Measurements from ENCODE around the gene CCN5.
"Not testable (repeated sequence)": the region's sequence is repeated elsewhere in the genome, so short reads cannot be mapped to it uniquely, and the experiment has no call there.

The CCN5 gene

DNA sequence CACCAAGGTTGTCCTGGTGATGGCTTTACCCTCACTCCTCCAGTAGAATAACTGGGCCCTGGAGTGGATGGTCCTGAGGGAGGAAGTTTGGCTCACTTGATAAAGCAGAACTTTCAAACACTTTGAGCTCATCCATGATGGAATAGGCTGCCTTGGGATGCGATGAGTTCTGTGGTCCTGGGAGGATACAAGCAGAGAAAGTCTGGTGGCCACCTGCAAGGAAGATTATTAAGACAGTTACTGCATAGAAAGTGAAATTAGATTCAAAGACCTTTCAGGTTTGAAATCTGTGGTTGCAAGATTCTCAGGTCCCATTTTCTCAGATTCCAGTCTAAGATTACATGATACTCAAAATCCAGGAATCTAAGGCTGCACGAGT lies 19.9 kb upstream of the CCN5 start:
- DNase-seq = no peak

DNA sequence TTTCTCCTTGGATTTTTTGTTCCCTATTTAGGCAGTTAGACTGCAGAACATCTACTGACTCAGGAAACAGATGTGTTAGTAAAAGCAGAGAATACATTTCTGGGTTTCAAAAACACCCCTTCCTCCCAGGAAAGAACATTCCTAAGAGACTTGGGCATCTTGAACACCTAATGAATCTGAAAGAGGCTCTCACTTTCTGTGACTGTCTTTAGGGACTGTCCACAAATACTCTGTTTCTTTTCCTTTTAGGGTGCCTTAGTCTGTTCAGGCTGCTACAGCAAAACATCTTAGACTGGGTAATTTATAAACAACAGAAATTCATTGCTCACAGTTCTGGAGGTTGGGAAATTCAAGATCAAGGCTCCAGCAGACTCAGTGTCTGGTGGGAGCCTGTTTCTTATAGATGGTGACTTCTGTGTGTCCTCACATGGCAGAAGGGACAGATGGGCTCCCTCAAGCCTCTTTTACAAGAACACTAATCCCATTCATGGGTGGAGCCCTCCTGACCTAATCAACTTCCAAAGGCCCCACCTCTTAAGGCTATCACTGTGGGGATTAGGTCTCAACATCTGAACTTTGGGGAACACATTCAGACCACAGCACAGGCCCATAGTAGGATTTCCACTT lies 19.4 kb upstream of the CCN5 start:
- DNase-seq = no peak

DNA sequence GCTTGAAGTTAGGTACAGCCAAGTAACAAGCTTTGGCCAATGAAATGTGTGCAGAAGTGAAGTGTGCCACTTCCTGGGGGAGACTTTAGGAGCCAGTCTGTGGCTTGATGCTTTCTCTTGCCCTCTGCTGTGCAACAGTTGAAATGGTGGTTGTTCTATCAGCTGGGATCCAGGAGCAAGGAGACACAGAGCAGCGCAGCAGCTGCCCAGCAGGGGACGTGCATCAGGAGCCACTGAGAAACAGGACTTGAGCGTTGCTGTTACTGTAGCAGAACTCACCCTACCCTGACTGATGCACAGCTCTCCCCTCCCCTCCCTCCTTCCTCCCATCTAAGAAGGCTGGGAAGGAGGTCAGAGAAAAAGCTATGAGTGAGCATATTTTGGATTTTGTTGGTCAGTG lies 18.9 kb upstream of the CCN5 start:
- no peak for DNase-seq

DNA sequence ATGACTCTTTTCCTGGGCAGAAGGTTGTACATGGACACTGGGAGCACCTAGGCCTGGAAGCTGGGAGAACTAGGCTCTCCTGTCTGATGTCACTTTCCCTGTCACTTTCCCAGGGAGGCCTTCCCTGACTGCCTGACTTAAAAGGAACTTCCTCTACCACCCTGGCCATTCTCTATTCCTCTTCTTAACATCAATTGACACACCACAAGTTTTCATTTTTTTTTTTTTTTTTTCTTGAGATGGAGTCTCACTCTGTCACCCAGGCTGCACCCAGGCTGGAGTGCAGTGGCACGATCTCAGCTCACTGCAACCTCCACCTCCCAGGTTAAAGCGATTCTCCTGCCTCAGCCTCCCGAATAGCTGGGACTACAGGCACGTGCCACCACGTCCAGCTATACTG lies 18.1 kb upstream of the CCN5 start:
- not testable (repeated sequence) for DNase-seq

DNA sequence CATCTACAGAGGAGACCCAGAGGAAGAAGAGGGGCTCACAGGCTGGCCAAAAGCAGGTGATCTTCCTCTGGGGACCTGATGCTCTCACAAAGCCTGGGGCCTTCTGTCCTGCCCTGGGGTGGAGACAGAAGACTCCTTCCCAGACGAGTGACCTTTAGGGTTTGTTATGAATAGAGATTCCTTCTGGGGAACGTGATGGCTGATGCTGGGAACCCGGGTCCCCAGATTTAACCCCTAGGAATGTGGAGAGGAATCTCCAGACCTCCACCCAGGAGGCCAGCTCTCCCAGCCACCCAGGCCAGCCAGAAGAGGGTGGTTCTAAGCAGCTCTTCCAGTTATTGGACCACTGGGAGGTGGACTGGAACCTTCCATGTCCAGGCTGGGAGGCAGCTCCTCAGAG lies 16.8 kb upstream of the CCN5 start:
- DNase-seq = no peak

DNA sequence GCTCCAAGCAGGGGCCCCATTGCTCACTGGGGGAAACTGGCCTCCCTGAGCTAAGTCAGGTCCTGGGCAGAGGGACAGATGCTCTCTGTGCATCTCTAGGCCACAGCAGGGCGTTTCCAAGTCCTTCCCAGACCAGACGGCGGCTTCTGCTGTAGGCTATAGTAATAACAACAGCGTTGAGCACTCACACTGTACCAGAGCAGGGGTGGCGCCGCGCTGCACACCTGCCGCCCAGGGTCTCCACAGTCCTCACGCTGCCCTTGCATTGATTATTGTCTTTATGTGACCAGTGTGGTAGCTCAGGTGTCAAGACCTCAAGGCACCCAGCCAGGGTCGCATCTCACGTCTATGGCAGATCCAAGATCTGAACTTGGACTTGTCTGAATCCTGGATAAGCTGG lies 14.9 kb upstream of the CCN5 start:
- no peak for DNase-seq

DNA sequence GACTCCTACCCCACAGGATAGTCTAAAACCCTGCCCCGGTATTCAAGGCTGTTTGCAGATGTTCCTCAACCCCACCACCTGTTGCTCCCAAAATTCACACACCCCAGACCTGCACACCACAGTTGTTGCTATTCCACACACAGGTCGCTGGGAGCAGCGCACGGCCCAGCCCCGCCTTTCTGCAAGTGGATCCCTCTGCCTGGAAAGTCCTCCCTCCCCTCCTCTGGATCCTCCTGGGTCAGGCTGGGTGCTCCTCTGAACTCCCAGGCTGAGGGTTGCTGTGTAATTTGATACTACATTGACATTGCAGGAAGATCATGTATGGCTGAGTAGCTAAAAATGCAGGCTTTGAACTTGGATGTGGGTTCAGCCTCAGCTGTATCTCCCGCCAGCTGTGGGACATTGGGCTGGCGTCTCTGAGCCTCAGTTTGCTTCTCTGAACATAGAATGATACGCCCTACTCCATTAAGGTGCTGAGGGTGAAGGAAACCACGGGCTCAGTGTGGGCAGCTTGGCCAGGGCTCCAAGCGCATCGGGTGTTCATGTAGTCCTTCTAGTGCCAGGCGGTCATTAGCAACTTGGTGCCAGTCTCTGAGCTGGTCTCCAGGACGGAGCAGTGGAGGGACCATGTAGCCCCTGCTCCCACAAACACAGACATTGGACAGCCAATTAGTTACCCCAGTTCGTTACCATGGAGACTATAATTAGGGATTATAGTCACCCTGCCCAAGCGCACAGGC lies 13.9 kb upstream of the CCN5 start:
- no peak for DNase-seq

DNA sequence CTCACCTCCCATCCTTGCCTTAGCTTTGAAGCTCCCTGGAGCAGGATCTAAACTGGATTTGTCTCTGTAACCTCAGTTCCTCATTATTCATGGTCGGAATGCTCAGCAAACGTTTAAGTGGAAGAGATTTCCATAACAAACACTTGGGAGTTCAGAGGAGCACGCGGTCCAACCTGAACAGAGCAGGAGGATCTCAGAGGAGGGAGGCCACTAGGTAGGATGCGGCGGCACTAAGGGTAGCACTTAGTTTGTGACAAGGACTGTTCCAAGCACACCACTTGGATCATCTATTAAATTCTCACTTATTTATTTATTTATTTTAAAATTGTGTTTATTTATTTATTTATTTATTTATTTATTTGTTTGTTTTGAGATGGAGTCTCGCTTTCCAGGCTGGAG lies 13.3 kb upstream of the CCN5 start:
- no peak for DNase-seq

DNA sequence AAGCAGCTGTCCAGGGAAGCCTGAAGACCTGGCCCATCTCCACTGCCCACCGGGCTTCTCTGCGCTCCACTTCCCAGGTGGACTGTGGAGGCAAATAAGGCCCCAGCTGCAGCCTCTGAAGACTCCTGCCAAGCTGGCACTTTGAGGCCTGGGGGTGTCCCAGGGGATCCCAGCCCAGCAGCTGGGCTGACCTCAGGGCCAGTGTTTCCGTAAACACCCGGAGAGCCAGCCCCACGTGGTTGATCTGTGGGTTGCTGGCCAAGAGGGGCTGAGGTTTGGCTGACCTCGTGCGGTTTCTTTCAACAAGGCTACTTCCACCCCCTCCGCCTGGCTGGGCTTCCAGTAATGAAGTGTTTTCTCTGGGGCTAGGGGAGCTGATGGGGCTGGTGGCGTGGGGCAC lies 12.4 kb upstream of the CCN5 start:
- DNase-seq = no peak

DNA sequence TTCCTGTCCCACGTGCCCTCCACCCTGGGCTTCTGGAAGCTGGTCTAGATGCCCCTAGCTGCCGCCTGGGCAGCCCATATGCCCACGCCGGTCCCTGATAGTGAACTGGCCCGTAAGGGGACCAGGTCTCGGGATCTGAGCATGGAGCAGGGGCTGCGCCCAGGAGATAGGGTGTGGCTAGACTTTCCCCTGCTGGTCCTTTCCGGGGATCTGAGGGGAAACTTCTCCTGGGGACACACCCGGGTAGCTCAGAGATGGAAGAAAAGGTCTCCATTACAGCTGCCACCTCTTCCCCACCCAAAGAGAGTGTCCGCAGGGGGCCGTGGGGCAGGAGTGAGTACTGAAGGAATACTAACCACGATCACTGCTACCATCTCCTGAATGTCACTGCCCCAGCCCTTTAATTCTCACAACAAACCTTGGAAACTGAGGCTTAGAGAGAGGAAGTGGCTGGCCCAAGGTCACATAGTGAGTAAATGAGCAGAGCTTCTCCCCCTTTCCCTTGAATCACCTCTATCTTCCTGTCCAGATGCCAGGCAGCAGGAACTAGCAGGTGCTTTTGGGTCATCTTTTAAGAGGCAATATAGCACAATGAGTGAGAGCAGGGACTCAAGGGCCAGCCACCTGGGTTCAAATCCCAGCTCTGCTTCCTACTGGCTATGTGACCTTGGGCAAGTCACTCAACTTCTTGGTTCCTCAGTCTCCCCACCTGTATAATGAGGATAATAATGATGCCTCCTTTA lies 11.8 kb upstream of the CCN5 start:
- no peak for DNase-seq

DNA sequence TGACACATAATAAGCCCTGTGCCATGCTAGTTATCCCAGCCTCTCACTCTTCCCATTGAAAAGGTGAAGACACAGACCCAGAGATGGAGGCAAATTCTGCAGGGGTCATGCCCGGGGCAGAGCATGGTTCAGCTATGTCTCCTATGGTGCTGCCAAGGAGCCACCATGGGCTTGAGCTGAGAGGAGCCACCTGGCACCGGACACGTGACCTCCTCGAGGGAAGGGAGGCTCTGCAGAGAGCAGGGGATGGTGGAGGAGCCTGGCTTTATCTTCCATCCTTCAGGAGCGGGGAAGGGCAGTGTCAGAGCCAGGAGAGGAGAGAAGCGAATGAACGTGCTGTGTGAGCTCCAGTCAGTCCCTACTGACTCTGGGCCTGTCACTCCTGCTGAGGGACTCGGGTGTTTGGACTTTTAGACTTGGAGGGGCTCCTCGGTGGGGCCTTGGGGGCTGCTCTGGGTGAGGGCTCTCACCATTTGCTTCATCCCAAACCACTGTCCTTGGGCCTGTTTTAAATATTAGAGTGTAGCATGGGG lies 11.1 kb upstream of the CCN5 start:
- no peak for DNase-seq

DNA sequence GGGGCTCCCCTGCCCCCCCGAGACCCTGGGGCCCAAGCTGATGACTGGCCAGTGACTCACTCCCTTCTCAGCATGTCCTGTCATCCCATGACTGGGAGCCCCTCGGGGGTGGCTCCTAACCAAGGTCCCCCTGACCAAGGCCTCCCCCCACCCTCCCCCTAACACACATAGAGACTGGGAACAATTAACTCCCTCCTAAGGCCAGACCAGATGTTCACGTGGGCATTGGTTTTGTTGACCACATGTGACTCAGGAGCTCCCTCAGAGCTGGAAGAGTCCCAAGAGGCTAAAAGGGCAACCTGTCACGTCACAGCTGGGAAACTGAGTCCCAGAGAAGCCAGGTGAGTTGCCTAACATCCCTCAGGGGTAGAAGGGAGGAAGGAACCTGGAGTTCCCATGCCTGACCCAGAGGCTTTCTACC lies 10.6 kb upstream of the CCN5 start:
- no peak for DNase-seq

DNA sequence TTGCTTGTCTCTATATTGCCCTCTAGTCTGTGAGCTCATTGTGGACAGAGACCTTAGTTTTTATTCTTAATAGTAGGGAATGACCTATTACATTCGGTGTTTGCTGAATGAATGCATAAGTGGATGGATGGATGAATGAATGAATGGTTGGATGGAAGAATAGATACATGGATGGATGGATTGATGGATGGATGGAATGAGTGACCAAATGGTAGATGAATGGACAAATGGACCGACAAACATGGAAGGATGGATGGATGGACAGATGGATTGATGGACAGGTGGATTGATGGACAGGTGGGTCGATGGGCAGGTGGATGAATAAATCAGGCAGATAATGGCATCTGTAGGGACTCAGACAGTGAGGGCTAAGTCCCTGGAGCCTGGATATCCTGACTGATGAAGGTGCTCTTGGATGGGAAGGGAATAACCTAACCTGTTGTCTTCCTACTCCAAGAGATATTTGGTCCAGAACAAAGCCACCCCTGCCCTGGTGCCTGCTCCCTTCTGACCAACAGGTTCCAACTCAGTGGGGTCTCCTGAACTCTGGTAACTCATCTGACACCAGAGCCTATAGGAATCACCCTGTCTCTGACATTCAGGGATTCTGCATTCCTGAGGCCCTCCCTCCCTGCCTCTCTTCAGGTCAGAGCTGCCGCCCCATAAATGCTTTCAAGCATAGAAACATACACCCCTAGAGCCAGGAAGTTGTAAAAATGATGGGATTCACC lies 9.6 kb upstream of the CCN5 start:
- DNase-seq = no peak

DNA sequence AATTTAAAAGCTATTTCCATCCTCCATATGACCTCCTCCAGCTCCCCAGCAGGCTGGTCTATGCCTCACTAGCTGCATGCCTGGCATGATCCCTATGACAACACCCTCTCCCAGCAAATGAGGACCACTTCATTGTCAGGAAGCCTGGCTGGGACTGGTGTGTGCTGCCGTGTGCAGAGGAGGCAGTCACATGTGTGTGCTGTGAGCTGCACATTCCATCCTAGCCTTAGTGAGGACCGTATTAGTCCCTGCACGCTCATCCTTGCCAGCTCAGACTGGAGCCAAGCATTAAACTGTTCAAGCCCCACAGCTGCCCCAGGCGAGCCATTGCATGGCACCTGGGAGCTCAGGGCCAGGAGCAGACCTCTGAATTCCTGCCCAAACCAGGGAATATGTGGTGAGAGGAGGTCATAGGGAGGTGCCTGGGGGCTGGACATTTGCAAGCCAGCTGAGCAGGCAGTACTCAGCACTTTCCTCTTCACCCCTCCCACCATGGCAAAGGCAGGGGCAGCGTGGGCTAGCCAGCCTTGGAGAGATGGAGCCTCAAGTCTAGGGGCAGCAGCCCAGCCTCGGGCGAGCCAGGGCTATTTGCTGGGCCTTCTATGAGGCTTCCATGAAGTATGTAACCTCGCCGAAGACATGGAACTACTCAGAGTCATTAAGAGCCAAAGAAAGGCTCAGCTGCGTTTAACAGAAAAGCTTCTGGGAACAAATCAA lies 8.7 kb upstream of the CCN5 start:
- DNase-seq = no peak

DNA sequence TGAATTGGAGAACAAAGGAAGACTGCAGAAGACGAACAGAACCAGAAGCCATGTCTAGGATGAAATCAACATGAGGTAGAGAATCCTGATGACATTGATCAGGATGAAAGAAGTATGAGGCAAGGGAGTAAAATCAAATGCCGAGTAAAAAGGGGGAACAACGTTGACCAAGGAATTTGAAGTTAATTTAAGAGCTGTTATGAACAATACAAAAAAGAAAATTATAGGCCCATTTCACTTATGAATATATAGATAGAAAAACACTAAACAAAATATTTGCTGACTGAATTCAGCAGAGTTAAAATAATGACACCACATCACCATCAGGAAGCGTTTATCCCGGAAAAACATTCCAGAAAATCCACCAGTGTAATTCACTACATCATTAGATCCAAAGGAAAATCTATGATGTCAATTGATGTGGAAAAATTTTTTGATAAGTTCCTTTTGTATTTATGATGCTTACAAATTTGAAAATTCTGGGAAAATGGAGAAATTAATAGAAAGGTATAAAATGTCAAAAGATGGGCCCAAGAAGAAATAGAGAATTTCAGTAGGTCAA lies 8.1 kb upstream of the CCN5 start:
- no peak for DNase-seq

DNA sequence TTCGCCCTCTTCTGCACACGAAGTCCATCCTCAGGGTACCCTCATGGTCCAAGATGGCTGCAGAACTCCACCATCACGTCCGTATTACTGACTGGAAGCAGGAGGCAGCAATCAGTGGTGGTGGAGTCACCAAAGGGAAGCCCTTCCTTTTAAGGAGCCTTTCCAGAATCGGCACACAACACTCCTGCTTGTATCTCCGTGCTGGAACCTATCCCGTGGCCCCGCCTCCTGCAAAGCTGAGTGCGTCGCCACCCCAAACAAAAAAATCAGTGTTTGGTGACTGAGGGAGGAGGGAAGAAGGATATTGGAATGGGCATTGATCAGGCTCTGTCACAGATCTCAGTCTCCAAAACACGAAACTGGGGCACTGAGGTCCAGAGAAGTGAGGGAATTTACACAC lies 5.8 kb upstream of the CCN5 start:
- DNase-seq = no peak

DNA sequence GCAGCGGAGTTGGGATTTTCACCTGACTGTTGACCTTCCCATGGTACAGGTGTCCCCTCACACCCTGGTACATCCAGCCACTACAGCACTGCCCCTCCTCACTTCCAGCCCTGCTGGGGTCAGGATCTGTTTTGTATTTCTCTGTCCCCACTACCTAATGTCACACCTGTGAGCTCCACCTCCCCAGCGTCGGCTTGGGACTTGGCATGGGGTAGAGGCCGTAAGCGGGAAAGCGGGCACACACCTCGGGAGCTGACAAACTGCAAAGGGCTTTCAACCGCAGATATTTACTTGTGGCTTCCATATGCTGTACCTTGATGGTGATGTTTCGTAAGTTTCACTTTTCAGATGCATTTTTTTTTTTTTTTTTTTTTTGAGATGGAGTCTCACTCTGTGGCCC lies 5.4 kb upstream of the CCN5 start:
- no peak for DNase-seq

DNA sequence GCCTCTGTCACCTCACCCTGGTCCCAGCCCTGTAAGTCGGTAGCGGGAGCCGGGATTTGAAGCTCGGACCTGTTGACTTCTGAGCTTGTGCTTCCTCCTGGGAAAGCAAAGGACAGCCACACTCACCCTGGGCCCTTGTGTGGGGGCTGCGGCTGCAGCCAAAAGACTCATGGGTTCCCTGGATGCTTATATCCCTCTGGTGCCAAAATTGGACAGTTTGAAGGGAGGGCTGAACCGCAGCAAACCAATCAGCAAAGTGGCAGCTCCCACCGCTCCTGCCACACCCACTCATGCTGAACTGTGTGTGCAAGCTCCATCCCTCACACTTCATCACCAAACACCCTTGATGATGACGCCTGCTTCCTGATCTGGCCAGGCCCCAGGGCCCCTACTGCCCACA lies 3.9 kb upstream of the CCN5 start:
- no peak for DNase-seq

DNA sequence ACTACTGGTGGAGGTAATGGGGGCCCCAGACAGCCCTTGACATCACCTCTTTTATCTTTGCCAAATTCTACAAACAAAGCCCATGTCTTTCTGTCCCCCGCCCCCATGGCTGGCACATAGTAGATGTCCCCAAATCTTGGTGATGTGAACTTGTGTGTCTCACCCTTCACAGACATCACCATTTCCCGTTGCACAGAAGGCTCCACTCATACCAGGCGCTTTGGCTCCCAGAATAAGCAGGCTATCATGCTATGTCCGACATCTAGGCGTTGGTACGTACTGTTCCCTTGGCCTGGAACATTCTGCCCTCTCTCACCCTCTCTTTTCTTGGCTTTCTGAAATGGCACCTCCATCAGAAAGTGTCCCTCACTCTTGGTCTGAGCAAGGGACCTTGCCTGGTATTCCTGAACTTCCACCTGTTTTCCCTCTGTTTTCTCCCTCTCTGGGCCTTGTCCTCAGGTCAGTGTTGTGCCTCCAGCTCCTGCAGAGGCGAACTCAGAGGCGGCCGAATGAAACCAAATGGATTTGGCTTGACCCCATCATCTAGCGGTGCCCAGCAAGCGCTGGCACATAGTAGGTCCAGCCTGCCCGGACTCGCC lies 968 bp upstream of the CCN5 start:
- no peak for DNase-seq

DNA sequence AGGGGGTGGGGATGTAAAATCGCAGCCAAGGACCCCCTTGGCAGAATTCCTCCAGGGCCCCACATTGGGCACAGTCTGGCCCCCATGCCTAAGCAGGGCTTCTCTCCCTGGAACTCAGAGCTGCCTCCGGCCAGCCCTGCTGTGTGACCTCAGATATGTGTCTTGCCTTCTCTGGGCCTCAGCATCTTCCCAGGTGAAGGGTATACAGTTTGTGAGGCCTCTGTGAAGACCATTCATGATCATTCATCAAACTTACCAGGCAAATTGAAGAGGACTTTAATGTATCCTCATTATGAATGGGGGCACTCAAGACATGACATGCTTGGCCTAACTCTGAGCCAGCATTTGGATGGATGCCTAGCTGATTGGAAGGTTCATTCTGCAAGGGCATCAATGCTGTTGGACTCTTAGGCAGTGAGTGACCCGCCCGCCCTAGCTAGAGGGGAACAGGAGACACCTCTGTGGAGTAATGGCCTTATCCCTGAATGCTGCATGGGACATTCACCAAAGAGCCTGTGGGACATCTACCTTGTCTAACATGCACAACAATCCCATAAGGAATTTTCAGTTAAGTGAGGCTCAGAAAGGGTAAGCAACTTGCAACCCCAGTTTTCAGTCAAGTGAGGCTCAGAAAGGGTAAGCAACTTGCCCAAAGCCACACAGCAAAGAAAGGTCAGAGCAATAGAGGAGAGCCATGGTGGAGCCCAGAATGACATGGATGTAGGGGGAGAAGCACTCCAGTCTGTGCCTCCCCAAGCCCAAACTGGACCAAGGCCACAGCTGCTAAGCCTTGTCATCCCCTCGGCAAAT lies 535 bp downstream of the CCN5 start:
- no peak for DNase-seq
